OCI-LY7 (cell line): ENCODE data around the gene DHCR7. TPM values are rescaled to one million over a fixed set of nuclear protein-coding genes. Genes with fewer than 3 reads are reported as not detected.

ENCODE experiments used
- BruUV-seq: library from RNA; stranded (reverse); fragments of 400-500 nt; replicated peaks from 2 replicates; lab custom pipeline; 2021; lab: Mats Ljungman, UMichigan
- CTCF ChIA-PET: fragments of 300-600 bp; sonication (Branson Sonifier 250); formaldehyde crosslinking; loops from one replicate; lab custom pipeline; 2022; ENCODE audit warnings: antibody characterized with exemption; ENCODE audit not compliant: unreplicated experiment; lab: Charles Lee
- POLR2A ChIA-PET: fragments of 300-600 bp; sonication (Branson Sonifier 250); formaldehyde crosslinking; loops from one replicate; lab custom pipeline; 2022; ENCODE audit warnings: antibody characterized with exemption; lab: Charles Lee
- DNase-seq: peaks from one replicate; pipeline ENCODE4 v3.0.0-alpha.2; 2015; ENCODE audit warnings: low spot score
- H2AFZ ChIP-seq: fragments of 200-600 bp; sonication (generic), shearing (Covaris generic); 2 replicates; pipeline ENCODE4 v1.6.1; 2014; ENCODE audit warnings: mild to moderate bottlenecking, antibody characterized with exemption, low read length, moderate library complexity
- H3K27ac ChIP-seq: fragments of 200-600 bp; sonication (generic); 2 replicates; pipeline ENCODE4 v1.5.1; 2014; ENCODE audit warnings: mixed run types, low read depth, mild to moderate bottlenecking, moderate library complexity, low read length, inconsistent platforms; ENCODE audit not compliant: poor library complexity, severe bottlenecking
- H3K36me3 ChIP-seq: fragments of 200-600 bp; sonication (generic); 2 replicates; pipeline ENCODE4 v1.6.1; 2014; ENCODE audit warnings: mild to moderate bottlenecking, antibody characterized with exemption, low read length, moderate library complexity, mixed read lengths; ENCODE audit not compliant: insufficient read depth
- H3K4me1 ChIP-seq: fragments of 200-600 bp; sonication (generic); 2 replicates; pipeline ENCODE4 v1.5.1; 2014; ENCODE audit warnings: mild to moderate bottlenecking, low read length; ENCODE audit not compliant: insufficient read depth, poor library complexity, severe bottlenecking
- H3K4me2 ChIP-seq: fragments of 200-600 bp; sonication (generic); 2 replicates; pipeline ENCODE4 v1.6.1; 2014; ENCODE audit warnings: mild to moderate bottlenecking, low read length
- H3K4me3 ChIP-seq: fragments of 200-600 bp; sonication (generic); 2 replicates; pipeline ENCODE4 v1.5.1; 2014; ENCODE audit warnings: mild to moderate bottlenecking, low read depth, low read length; ENCODE audit not compliant: poor library complexity, severe bottlenecking
- H3K79me2 ChIP-seq: fragments of 200-600 bp; sonication (generic); 2 replicates; pipeline ENCODE4 v1.6.1; 2016; ENCODE audit warnings: low read depth, mild to moderate bottlenecking, low read length, moderate library complexity, mixed read lengths; ENCODE audit not compliant: insufficient read depth
- H3K9me2 ChIP-seq: fragments of 200-600 bp; sonication (generic); 2 replicates; pipeline ENCODE4 v1.6.1; 2016; ENCODE audit warnings: mild to moderate bottlenecking, low read length, mixed read lengths; ENCODE audit not compliant: insufficient read depth
- H3K9me3 ChIP-seq: fragments of 200-600 bp; sonication (generic); 2 replicates; pipeline ENCODE4 v1.6.1; 2014; ENCODE audit warnings: mild to moderate bottlenecking, mixed run types, low read length, mixed read lengths
- H4K20me1 ChIP-seq: fragments of 200-600 bp; sonication (generic); 2 replicates; pipeline ENCODE4 v1.6.1; 2014; ENCODE audit warnings: mild to moderate bottlenecking, antibody characterized with exemption, low read length, moderate library complexity, mixed read lengths; ENCODE audit not compliant: insufficient read depth
- EZH2phosphoT487 ChIP-seq: fragments of 200-600 bp; sonication (generic); IDR thresholded peaks from 2 replicates; pipeline ENCODE4 v1.6.1; 2018; ENCODE audit warnings: low read depth, borderline replicate concordance, mild to moderate bottlenecking, mixed run types, antibody characterized with exemption, low read length, moderate library complexity, mixed read lengths
- intact Hi-C: fragments of 100-400 bp; cut with micrococcal nuclease; formaldehyde crosslinking; loops from one replicate; pipeline ENCODE4 v1.10.0; 2022; ENCODE audit not compliant: unreplicated experiment
- total RNA-seq, 2 experiments: library from RNA; depleted of rRNA in 1 of 2; stranded (reverse); fragments of >200 nt in 1 of 2; shearing (Covaris generic) in 1 of 2; gene quantifications; 2 replicates each; pipeline ENCODE4 v1.2.3, GENCODE V29; 2014 to 2022
- TF ChIP-seq, protein P1 (sequence below): fragments of 200-600 bp; sonication (generic); conservative IDR thresholded peaks from 2 replicates; pipeline ENCODE4 v1.5.1; 2014; ENCODE audit warnings: mild to moderate bottlenecking, antibody characterized with exemption, low read length, moderate library complexity, mixed read lengths

Gene DHCR7
- total RNA-seq, 2 experiments from 2014 or later: 33.4 to 110 TPM

DNA sequence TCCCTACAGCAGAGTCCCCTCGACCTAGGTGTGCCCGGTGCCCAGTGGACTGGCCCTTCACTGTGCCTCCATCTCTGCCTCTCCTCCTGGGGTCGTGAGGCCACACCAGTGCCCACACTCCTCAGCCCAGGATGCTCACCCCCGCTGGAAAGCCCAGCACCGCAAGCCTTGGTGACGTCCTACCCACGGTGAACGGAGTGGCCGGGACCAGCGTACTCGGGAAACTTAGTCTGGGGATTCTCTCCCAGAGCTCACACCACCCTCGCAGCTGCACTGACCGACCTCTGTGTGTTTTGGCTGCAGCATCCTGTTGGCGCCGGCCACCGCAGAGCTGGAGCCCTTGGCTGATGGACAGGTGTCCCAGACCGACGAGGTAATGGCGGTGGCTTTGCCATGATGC, 43.3 kb upstream of the DHCR7 start:
- no peak for DNase-seq
- H3K9me3 ChIP-seq: no peaks in the 10 kb centered on the region
- ChIA-PET POLR2A (no interaction called here), CTCF (no interaction called here)
- no peak overlapping the region for H3K27ac ChIP-seq
- H3K79me2 ChIP-seq: no peaks in the 10 kb centered on the region
- H3K4me3 ChIP-seq: no peak overlapping the region
- no peak overlapping the region for H3K4me2 ChIP-seq
- H3K36me3 ChIP-seq: peaks cover 13% of the 10 kb centered on the region; the same call in 1 of the 2 replicates
- no TSS peak for BruUV-seq
- TF ChIP-seq, protein P1, sequence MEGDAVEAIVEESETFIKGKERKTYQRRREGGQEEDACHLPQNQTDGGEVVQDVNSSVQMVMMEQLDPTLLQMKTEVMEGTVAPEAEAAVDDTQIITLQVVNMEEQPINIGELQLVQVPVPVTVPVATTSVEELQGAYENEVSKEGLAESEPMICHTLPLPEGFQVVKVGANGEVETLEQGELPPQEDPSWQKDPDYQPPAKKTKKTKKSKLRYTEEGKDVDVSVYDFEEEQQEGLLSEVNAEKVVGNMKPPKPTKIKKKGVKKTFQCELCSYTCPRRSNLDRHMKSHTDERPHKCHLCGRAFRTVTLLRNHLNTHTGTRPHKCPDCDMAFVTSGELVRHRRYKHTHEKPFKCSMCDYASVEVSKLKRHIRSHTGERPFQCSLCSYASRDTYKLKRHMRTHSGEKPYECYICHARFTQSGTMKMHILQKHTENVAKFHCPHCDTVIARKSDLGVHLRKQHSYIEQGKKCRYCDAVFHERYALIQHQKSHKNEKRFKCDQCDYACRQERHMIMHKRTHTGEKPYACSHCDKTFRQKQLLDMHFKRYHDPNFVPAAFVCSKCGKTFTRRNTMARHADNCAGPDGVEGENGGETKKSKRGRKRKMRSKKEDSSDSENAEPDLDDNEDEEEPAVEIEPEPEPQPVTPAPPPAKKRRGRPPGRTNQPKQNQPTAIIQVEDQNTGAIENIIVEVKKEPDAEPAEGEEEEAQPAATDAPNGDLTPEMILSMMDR: no peak
- no peak for TF ChIP-seq EZH2phosphoT487
- no peaks in the 10 kb centered on the region for H3K9me2 ChIP-seq
- no peak overlapping the region for H2AFZ ChIP-seq
- H4K20me1 ChIP-seq: no peaks in the 10 kb centered on the region
- H3K4me1 ChIP-seq: no peaks in the 10 kb centered on the region
- intact Hi-C loops: no loop called here

DNA sequence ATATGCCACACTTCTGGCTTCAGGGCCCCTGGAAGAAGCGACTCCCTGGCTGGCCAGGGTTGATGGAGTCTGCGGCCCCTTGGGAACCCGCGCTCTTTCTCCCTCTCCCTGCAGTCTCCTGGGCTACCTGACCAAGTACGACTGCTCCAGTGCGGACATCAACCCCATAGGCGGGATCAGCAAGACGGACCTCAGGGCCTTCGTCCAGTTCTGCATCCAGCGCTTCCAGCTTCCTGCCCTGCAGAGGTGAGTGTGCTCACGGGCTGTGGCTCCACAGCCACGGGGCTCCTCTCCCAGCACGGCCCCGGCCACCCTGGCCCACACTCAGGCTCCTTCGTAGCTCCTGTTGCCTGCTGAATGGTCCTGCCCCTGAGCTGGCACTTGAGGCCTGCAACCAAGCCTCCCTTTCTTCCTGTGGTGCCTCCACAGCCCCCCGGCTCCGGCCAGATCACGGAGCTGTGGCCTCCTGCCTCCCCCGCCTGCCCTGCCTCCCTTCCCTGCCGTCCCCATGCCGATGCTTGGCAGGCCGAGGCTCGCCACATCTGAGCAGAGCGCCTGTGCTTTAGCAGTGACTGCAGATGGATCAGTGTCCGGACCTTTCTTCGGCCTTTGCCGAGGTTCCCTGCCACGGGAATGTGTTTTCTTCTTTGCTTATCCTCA, 42.7 kb upstream of the DHCR7 start:
- POLR2A ChIA-PET: no interaction called here

More for the DNA sequence above, 42.7 kb upstream of the DHCR7 start:
- Histone ChIP-seq H4K20me1 (no peaks in the 10 kb centered on the region), H3K4me2 (no peak overlapping the region), H3K79me2 (no peaks in the 10 kb centered on the region), H3K27ac (no peak overlapping the region), H3K4me1 (no peaks in the 10 kb centered on the region), H3K9me2 (no peaks in the 10 kb centered on the region), H3K4me3 (no peak overlapping the region), H3K9me3 (no peaks in the 10 kb centered on the region), H2AFZ (no peak overlapping the region), H3K36me3 (peaks cover 13% of the 10 kb centered on the region; the same call in 1 of the 2 replicates)
- BruUV-seq: no TSS peak
- intact Hi-C loops: no loop called here
- TF ChIP-seq, protein P1: no peak
- TF ChIP-seq EZH2phosphoT487: no peak
- DNase-seq: no peak
- CTCF ChIA-PET: no interaction called here
